Gastrocnemius medialis (tissue), 4 donors: ENCODE results near the gene TMPRSS2. TPM values are rescaled to one million over a fixed set of nuclear protein-coding genes. Genes with fewer than 3 reads are reported as not detected.
"Not testable (repeated sequence)": the region's sequence is repeated elsewhere in the genome, so short reads cannot be mapped to it uniquely, and the experiment has no call there.

Experiments
- ATAC-seq, 2 donors: fragments of 150-250 bp; one replicate each; pipeline ENCODE4 v1.9.1; 2016
- DNase-seq, 2 donors: peaks; one replicate each; pipeline ENCODE4 v3.0.0-alpha.2; 2019
- H3K27ac ChIP-seq, 4 donors: fragments of 200-600 bp; sonication (generic); 1 replicate in 1 of 4; 2 replicates in 3 of 4; pipeline ENCODE4 v1.5.1; 2016 to 2018; ENCODE audit warnings: mild to moderate bottlenecking in 2 of 4, moderate library complexity in 1 of 4
- H3K27me3 ChIP-seq, 3 donors: fragments of 200-600 bp; sonication (generic) in 2 of 3; 1 replicate in 1 of 3; 2 replicates in 2 of 3; pipeline versions ENCODE4 v1.5.1 to v1.6.0; 2016 to 2019; ENCODE audit warnings: mild to moderate bottlenecking in 1 of 3, moderate library complexity in 1 of 3
- H3K36me3 ChIP-seq, 2 donors: fragments of 200-600 bp; sonication (generic) in 1 of 2; one replicate each; pipeline ENCODE4 v1.5.1; 2017 to 2018
- H3K4me1 ChIP-seq, 2 donors: fragments of 200-600 bp; sonication (generic) in 1 of 2; one replicate each; pipeline ENCODE4 v1.5.1; 2016 to 2017; ENCODE audit warnings: mild to moderate bottlenecking in 2 of 2
- H3K4me3 ChIP-seq, 4 donors: fragments of 200-600 bp; sonication (generic) in 3 of 4; 1 replicate in 1 of 4; 2 replicates in 3 of 4; pipeline ENCODE4 v1.5.1; 2016 to 2019; ENCODE audit warnings: mild to moderate bottlenecking in 2 of 4
- H3K9me3 ChIP-seq, 3 donors: fragments of 200-600 bp; sonication (generic) in 2 of 3; 1 replicate in 1 of 3; 2 replicates in 2 of 3; pipeline ENCODE4 v1.5.1; 2016 to 2019
- POLR2A ChIP-seq, 2 donors: fragments of 450-650 bp; IDR thresholded peaks; one replicate each; pipeline ENCODE4 v1.6.1; 2017; ENCODE audit warnings: antibody characterized with exemption in 2 of 2, mild to moderate bottlenecking in 2 of 2, moderate library complexity in 2 of 2
- in situ Hi-C, 4 donors: fragments of 200-750 bp; cut with MboI; loops; one replicate each; pipeline versions ENCODE4 v1.15.0 to v1.8.0; 2017; ENCODE audit warnings: low sequenced_read_pairs in 4 of 4
- intact Hi-C: fragments of 100-400 bp; cut with DNase I; formaldehyde crosslinking; loops from one replicate; pipeline ENCODE4 v1.15.1; 2023; ENCODE audit warnings: low total_unique reads
- total RNA-seq, 4 donors: library from RNA; depleted of rRNA; stranded (reverse); fragments of >200 nt; gene quantifications; one replicate each; pipeline versions ENCODE4 v1.1.0 to v1.2.3, GENCODE V29; 2016
- TF ChIP-seq, protein P1 (sequence below), 5 experiments: fragments of 450-650 bp in 3 of 5; fragments of 200-600 bp in 2 of 5; sonication (generic) in 2 of 5; IDR thresholded peaks in 4 of 5; conservative IDR thresholded peaks in 1 of 5; 1 replicate in 4 of 5; 2 replicates in 1 of 5; pipeline ENCODE4 v1.5.1; 2016 to 2019; ENCODE audit warnings: antibody characterized with exemption in 5 of 5, mild to moderate bottlenecking in 3 of 5, moderate library complexity in 3 of 5

Gene TMPRSS2
- total RNA-seq, 4 donors from 2014 or later = 0.09 to 1.2 TPM; not detected in 2

DNA sequence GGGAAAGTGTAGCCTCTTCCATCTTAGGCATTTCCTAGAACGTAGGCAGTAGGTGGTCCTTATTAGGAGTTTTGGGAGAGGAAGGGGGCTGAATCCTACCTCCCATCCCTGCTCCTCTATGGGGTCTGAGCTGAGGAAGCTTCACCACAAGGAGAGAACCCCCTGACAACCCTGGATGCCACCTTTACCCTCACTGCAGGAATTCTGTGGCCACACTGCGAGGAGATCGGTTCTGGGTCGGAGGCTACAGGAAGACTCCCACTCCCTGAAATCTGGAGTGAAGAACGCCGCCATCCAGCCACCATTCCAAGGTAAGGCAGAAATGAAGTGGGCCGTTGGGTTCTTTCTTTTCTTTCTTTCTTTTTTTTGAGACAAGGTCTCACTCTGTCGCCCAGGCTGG, 80.4 kb downstream of the TMPRSS2 start:
- Histone ChIP-seq H3K36me3 (no peaks in the 10 kb centered on the region), H3K9me3 (no peaks in the 10 kb centered on the region), H3K27ac (no peak overlapping the region), H3K4me3 (peak overlapping the region in 1 of 4 donors; percentile 67), H3K4me1 (peaks cover 0 to 6% of the 10 kb centered on the region in 2 donors), H3K27me3 (peaks cover 2 to 9% (median 7%) of the 10 kb centered on the region in 3 donors)
- intact Hi-C loops (loop anchor here (5.0 kb wide), 1 partner anchor 65 kb away; the partner anchor contains the start of gene MX2), in situ Hi-C loops (no loop called here)
- TF ChIP-seq, protein P1, sequence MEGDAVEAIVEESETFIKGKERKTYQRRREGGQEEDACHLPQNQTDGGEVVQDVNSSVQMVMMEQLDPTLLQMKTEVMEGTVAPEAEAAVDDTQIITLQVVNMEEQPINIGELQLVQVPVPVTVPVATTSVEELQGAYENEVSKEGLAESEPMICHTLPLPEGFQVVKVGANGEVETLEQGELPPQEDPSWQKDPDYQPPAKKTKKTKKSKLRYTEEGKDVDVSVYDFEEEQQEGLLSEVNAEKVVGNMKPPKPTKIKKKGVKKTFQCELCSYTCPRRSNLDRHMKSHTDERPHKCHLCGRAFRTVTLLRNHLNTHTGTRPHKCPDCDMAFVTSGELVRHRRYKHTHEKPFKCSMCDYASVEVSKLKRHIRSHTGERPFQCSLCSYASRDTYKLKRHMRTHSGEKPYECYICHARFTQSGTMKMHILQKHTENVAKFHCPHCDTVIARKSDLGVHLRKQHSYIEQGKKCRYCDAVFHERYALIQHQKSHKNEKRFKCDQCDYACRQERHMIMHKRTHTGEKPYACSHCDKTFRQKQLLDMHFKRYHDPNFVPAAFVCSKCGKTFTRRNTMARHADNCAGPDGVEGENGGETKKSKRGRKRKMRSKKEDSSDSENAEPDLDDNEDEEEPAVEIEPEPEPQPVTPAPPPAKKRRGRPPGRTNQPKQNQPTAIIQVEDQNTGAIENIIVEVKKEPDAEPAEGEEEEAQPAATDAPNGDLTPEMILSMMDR (IDR thresholded peaks at IDR 0.05 in 4 of 5, conservative IDR thresholded peaks at IDR 0.05 in 1 of 5) = no peak
- TF ChIP-seq POLR2A (IDR thresholded peaks at IDR 0.05) = no peak
- no peak for ATAC-seq
- DNase-seq = no peak

DNA sequence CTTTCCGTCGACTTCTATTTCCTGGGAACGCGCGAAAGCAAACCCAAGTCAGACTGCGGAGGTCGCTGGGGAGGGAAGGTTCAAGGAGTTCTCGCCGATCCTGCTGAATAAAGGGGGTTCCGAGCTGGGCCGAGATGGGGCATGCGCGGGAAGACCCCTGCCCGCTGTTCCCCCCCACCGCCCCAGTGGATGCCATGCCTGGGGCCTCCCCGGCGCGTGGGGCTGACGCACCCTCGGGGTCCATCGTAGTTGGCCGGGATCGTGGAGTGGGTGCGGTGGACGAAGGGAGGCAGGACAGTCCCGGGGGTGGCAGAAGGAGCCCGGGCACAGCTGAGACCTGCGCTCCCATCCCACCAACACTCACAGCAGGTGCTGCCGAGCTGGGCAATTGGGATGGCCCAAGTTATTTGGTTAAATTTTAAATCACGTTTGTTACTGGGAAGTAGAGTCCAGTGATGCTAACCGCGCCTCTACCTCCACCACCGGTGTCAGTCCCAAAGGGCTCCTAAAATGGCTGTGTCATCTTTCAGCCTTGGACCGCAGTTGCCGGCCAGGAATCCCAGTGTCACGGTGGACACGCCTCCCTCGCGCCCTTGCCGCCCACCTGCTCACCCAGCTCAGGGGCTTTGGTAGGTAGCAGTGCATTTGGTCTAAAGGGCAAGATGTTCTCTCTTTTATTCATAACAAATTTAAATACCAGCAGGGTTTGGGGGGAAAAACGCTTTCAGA, 81.1 kb downstream of the TMPRSS2 start:
- DNase-seq = no peak
- no peak for ATAC-seq
- no peaks in the 10 kb centered on the region for H3K36me3 ChIP-seq
- no peaks in the 10 kb centered on the region for H3K9me3 ChIP-seq
- peaks cover 0 to 6% of the 10 kb centered on the region in 2 donors for H3K4me1 ChIP-seq
- intact Hi-C loops (loop anchor here (5.0 kb wide), 1 partner anchor 65 kb away; the partner anchor contains the start of gene MX2), in situ Hi-C loops (no loop called here)
- no peak for TF ChIP-seq POLR2A (IDR thresholded peaks at IDR 0.05)
- TF ChIP-seq, protein P1 (IDR thresholded peaks at IDR 0.05 in 4 of 5, conservative IDR thresholded peaks at IDR 0.05 in 1 of 5) = no peak
- H3K4me3 ChIP-seq = peak overlapping the region; percentile 56 to 76 (median 65)
- H3K27ac ChIP-seq = peak overlapping the region; percentile 16 to 76 (median 70)
- H3K27me3 ChIP-seq = peaks cover 2 to 9% (median 7%) of the 10 kb centered on the region in 3 donors

DNA sequence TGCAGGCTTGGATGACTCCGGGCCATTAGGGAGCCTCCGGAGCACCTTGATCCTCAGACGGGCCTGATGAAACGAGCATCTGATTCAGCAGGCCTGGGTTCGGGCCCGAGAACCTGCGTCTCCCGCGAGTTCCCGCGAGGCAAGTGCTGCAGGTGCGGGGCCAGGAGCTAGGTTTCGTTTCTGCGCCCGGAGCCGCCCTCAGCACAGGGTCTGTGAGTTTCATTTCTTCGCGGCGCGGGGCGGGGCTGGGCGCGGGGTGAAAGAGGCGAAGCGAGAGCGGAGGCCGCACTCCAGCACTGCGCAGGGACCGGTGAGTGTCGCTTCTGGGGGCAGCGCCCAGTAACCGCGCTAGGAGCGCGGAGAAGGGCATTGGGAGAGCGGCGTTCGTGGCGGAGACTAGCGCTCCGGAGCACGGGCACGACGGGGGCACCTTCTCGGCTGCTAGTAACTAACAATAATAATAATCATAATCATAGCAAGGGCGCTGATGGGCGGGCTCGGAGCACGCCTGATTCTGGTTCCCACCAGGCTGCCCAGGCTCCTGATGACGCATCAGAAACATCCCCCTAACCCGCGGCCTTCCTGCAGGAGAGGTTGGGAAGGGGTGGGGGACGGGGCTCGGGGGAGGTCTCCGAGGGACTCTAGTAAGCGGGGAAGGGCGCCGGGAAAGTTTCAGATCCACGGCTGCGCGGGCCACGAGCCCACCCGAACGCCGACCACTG, 81.8 kb downstream of the TMPRSS2 start, which contains the start of gene MX1:
Gene MX1, plus strand, starts transcription at position 286 of the 722 bp plus-strand sequence. CDS start 5,832 bp downstream, outside the sequence.
- TF ChIP-seq POLR2A (IDR thresholded peaks at IDR 0.05) = peak; percentile 43 to 64
- TF ChIP-seq, protein P1 (IDR thresholded peaks at IDR 0.05 in 4 of 5, conservative IDR thresholded peaks at IDR 0.05 in 1 of 5) = no peak
- Histone ChIP-seq H3K36me3 (no peaks in the 10 kb centered on the region), H3K27me3 (peaks cover 2 to 9% (median 7%) of the 10 kb centered on the region in 3 donors), H3K4me1 (peaks cover 0 to 6% of the 10 kb centered on the region in 2 donors), H3K4me3 (peak within 1 kb of the TSS; percentile 56 to 76 (median 65)), H3K27ac (peak within 1 kb of the TSS; percentile 16 to 76 (median 70)), H3K9me3 (no peaks in the 10 kb centered on the region)
- ATAC-seq (peak; percentile 53 to 56), DNase-seq (peak in 1 of 2 donors; percentile 22)
- in situ Hi-C loops (no loop called here), intact Hi-C loops (loop anchor here (5.0 kb wide), 1 partner anchor 64 kb away; the partner anchor contains the start of gene MX2)

DNA sequence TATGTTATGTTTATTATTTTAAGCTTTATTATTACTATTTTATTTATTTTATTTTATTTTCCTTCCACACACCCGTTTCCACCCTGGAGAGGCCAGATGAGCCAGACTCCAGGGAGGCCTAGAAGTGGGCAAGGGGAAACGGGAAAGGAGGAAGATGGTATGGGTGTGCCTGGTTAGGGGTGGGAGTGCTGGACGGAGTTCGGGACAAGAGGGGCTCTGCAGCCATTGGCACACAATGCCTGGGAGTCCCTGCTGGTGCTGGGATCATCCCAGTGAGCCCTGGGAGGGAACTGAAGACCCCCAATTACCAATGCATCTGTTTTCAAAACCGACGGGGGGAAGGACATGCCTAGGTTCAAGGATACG, 82.4 kb downstream of the TMPRSS2 start:
- DNase-seq = no peak
- Histone ChIP-seq H3K36me3 (no peaks in the 10 kb centered on the region), H3K9me3 (no peaks in the 10 kb centered on the region), H3K27ac (peak overlapping the region; percentile 16 to 76 (median 70)), H3K4me1 (peaks cover 0 to 6% of the 10 kb centered on the region in 2 donors), H3K27me3 (peaks cover 2 to 9% (median 7%) of the 10 kb centered on the region in 3 donors), H3K4me3 (peak overlapping the region; percentile 56 to 76 (median 65))
- in situ Hi-C loops (no loop called here), intact Hi-C loops (loop anchor here (5.0 kb wide), 1 partner anchor 63 kb away; the partner anchor contains the start of gene MX2)
- TF ChIP-seq, protein P1 (IDR thresholded peaks at IDR 0.05 in 4 of 5, conservative IDR thresholded peaks at IDR 0.05 in 1 of 5) = no peak
- TF ChIP-seq POLR2A (IDR thresholded peaks at IDR 0.05) = no peak
- ATAC-seq = no peak

DNA sequence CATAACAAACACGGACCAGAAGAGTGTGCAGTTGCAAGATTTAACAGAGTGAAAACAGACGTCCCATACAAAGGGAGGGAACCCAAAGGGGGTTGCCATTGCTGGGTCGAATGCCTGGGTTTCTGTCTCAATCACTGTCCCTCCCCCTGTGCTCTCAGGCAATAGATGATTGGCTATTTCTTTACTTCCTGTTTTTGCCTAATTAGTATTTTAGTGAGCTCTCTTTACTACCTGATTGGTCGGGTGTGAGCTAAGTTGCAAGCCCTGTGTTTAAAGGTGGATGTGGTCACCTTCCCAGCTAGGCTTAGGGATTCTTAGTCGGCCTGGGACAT, 84.7 kb downstream of the TMPRSS2 start:
- DNase-seq, H3K27ac ChIP-seq, H3K27me3 ChIP-seq, in situ Hi-C loops, ATAC-seq, H3K36me3 ChIP-seq, H3K4me3 ChIP-seq, intact Hi-C loops, H3K4me1 ChIP-seq, H3K9me3 ChIP-seq: not testable (repeated sequence)
